H1 (cell line): ENCODE measurements around the gene SCAF1. TPM values are rescaled to one million over a fixed set of nuclear protein-coding genes. Genes with fewer than 3 reads are reported as not detected.

Experiments used
- CTCF ChIA-PET: fragments of 300-600 bp; sonication (Branson Sonifier 250); formaldehyde crosslinking; loops from one replicate; lab custom pipeline; 2021; ENCODE audit not compliant: partially characterized antibody; lab: Charles Lee
- POLR2A ChIA-PET: fragments of 300-600 bp; sonication (Branson Sonifier 250); formaldehyde crosslinking; loops from one replicate; lab custom pipeline; 2021; ENCODE audit warnings: inconsistent platforms; ENCODE audit not compliant: partially characterized antibody; lab: Charles Lee
- DNase-seq, 2 experiments: peaks; one replicate each; pipeline versions ENCODE4 v3.0.0 to v3.0.0-alpha.2; 2010 to 2022; ENCODE audit warnings: low spot score in 2 of 2, low read depth in 1 of 2, mixed read lengths in 1 of 2
- FAIRE-seq: peaks from 2 replicates; lab custom pipeline; 2011; peaks lifted over from hg19 to GRCh38; lab: Jason Lieb, UNC
- H2AFZ ChIP-seq: 2 replicates; pipeline ENCODE4 v1.8.1; 2012; ENCODE audit warnings: low read length, inconsistent platforms
- H2AK5ac ChIP-seq: 2 replicates; pipeline ENCODE4 v1.6.1; 2013; ENCODE audit warnings: low read depth, low read length
- H2BK120ac ChIP-seq: replicated peaks from 2 replicates; pipeline ENCODE3; 2013; ENCODE audit warnings: low read depth, low read length, inconsistent platforms
- H2BK12ac ChIP-seq: 2 replicates; pipeline ENCODE4 v1.6.1; 2013; ENCODE audit warnings: low read depth, low read length
- H2BK15ac ChIP-seq: 2 replicates; pipeline ENCODE4 v1.6.1; 2013; ENCODE audit warnings: low read length
- H2BK20ac ChIP-seq: 2 replicates; pipeline ENCODE4 v1.6.1; 2013; ENCODE audit warnings: low read length
- H2BK5ac ChIP-seq: 2 replicates; pipeline ENCODE4 v1.6.1; 2013; ENCODE audit warnings: low read depth, low read length
- H3K14ac ChIP-seq: 2 replicates; pipeline ENCODE4 v1.6.1; 2013; ENCODE audit warnings: inconsistent platforms; ENCODE audit not compliant: insufficient read length
- H3K18ac ChIP-seq: 2 replicates; pipeline ENCODE4 v1.6.1; 2013; ENCODE audit warnings: low read length; ENCODE audit errors: extremely low read depth
- H3K23ac ChIP-seq: 2 replicates; pipeline ENCODE4 v1.6.1; 2013; ENCODE audit warnings: inconsistent platforms; ENCODE audit not compliant: insufficient read length
- H3K23me2 ChIP-seq: 2 replicates; pipeline ENCODE4 v1.6.1; 2013; ENCODE audit warnings: low read depth, low read length
- H3K27ac ChIP-seq: 2 replicates; pipeline ENCODE4 v1.6.1; 2011; ENCODE audit warnings: low read depth, low read length, inconsistent platforms
- H3K27me3 ChIP-seq, 4 experiments: replicated peaks in 1 of 4; 1 replicate in 1 of 4; 2 replicates in 3 of 4; pipeline versions ENCODE4 v1.6.1 to v1.8.1; 2011 to 2013; ENCODE audit warnings: low read length in 3 of 4, mild to moderate bottlenecking in 3 of 4, inconsistent platforms in 2 of 4, mixed read lengths in 2 of 4, moderate library complexity in 1 of 4; ENCODE audit not compliant: control insufficient read depth in 3 of 4, insufficient read depth in 3 of 4; ENCODE audit errors: extremely low read depth in 1 of 4
- H3K36me3 ChIP-seq, 4 experiments: 2 replicates each; pipeline versions ENCODE4 v1.6.1 to v1.8.1; 2011 to 2013; ENCODE audit warnings: mild to moderate bottlenecking in 4 of 4, low read length in 3 of 4, moderate library complexity in 2 of 4, control low read depth in 1 of 4, inconsistent platforms in 1 of 4; ENCODE audit not compliant: insufficient read depth in 4 of 4, control insufficient read depth in 2 of 4
- H3K4ac ChIP-seq: replicated peaks from 2 replicates; pipeline ENCODE3; 2013; ENCODE audit warnings: low read length, low read depth, mixed read lengths, inconsistent platforms; ENCODE audit not compliant: insufficient read length
- H3K4me1 ChIP-seq, 4 experiments: replicated peaks in 1 of 4; 1 replicate in 1 of 4; 2 replicates in 3 of 4; pipeline versions ENCODE4 v1.6.1 to v1.8.1; 2011 to 2013; ENCODE audit warnings: low read length in 3 of 4, inconsistent platforms in 2 of 4, mixed read lengths in 1 of 4; ENCODE audit not compliant: insufficient read depth in 4 of 4, control insufficient read depth in 3 of 4
- H3K4me2 ChIP-seq, 2 experiments: 2 replicates each; pipeline versions ENCODE4 v1.6.1 to v1.8.1; 2011 to 2013; ENCODE audit warnings: low read depth in 2 of 2, low read length in 2 of 2, control low read depth in 1 of 2, inconsistent platforms in 1 of 2, mild to moderate bottlenecking in 1 of 2; ENCODE audit not compliant: insufficient read depth in 1 of 2
- H3K4me3 ChIP-seq, 4 experiments: fragments of 200-600, 300-600 bp in 1 of 4; sonication (generic), shearing (Covaris generic), sonication (Bioruptor Twin) in 1 of 4; 2 replicates each; pipeline versions ENCODE4 v1.5.1 to v1.8.1; 2011 to 2016; ENCODE audit warnings: low read length in 4 of 4, low read depth in 3 of 4, control low read depth in 2 of 4, inconsistent platforms in 2 of 4, mild to moderate bottlenecking in 2 of 4, mixed read lengths in 1 of 4, moderate library complexity in 1 of 4; ENCODE audit not compliant: insufficient read depth in 2 of 4; ENCODE audit errors: extremely low read depth in 1 of 4
- H3K56ac ChIP-seq: replicated peaks from 2 replicates; pipeline ENCODE3; 2013; ENCODE audit warnings: low read depth, mild to moderate bottlenecking, mixed read lengths, low read length, inconsistent platforms; ENCODE audit not compliant: insufficient read length
- H3K79me1 ChIP-seq: 2 replicates; pipeline ENCODE4 v1.6.1; 2013; ENCODE audit warnings: low read depth, low read length, control low read depth
- H3K79me2 ChIP-seq, 2 experiments: 2 replicates each; pipeline versions ENCODE4 v1.6.1 to v1.8.1; 2012 to 2013; ENCODE audit warnings: low read length in 2 of 2, mild to moderate bottlenecking in 2 of 2, inconsistent platforms in 1 of 2; ENCODE audit not compliant: insufficient read depth in 2 of 2, control insufficient read depth in 1 of 2
- H3K9ac ChIP-seq, 4 experiments: replicated peaks in 1 of 4; 1 replicate in 1 of 4; 2 replicates in 3 of 4; pipeline versions ENCODE4 v1.6.1 to v1.8.1; 2011 to 2013; ENCODE audit warnings: low read depth in 3 of 4, low read length in 3 of 4, control low read depth in 2 of 4, mild to moderate bottlenecking in 2 of 4, moderate library complexity in 2 of 4, inconsistent platforms in 1 of 4; ENCODE audit errors: extremely low read depth in 1 of 4
- H3K9me3 ChIP-seq, 2 experiments: 2 replicates each; pipeline versions ENCODE4 v1.6.1 to v1.8.1; 2012 to 2013; ENCODE audit warnings: mild to moderate bottlenecking in 2 of 2, moderate library complexity in 2 of 2, control low read depth in 1 of 2, inconsistent platforms in 1 of 2, low read depth in 1 of 2, low read length in 1 of 2, mixed read lengths in 1 of 2; ENCODE audit not compliant: insufficient read depth in 2 of 2
- H4K20me1 ChIP-seq, 2 experiments: replicated peaks in 1 of 2; 2 replicates each; pipeline versions ENCODE3 to v1.8.1; 2011 to 2013; ENCODE audit warnings: inconsistent platforms in 2 of 2, low read length in 2 of 2, mild to moderate bottlenecking in 1 of 2; ENCODE audit not compliant: insufficient read depth in 2 of 2, control insufficient read depth in 1 of 2
- H4K5ac ChIP-seq: 2 replicates; pipeline ENCODE4 v1.6.1; 2013; ENCODE audit warnings: low read length, low read depth, mixed read lengths, inconsistent platforms; ENCODE audit not compliant: insufficient read length
- H4K8ac ChIP-seq: 2 replicates; pipeline ENCODE4 v1.8.0; 2013; ENCODE audit warnings: mild to moderate bottlenecking, moderate library complexity, low read length, inconsistent platforms; ENCODE audit not compliant: insufficient read depth; ENCODE audit errors: extremely low read depth
- H4K91ac ChIP-seq: replicated peaks from 2 replicates; pipeline ENCODE3; 2013; ENCODE audit warnings: low read length, mixed read lengths, inconsistent platforms; ENCODE audit not compliant: insufficient read length
- CBX5 ChIP-seq: fragments of 300-800, 300-1000 bp; sonication (generic); IDR thresholded peaks from 2 replicates; pipeline ENCODE4 v1.7.1; 2016; ENCODE audit warnings: antibody characterized with exemption, low read length, low read depth
- EZH2 ChIP-seq: fragments of 200-600 bp; sonication (generic); IDR thresholded peaks from 2 replicates; pipeline ENCODE4 v1.7.1; 2012; ENCODE audit warnings: low read depth, mild to moderate bottlenecking, moderate library complexity, low read length, inconsistent platforms; ENCODE audit not compliant: severe bottlenecking
- KDM1A ChIP-seq: fragments of 200-600, 300-600 bp; sonication (generic); IDR thresholded peaks from 2 replicates; pipeline ENCODE4 v1.7.1; 2016; ENCODE audit warnings: mild to moderate bottlenecking, low read length, borderline replicate concordance
- MAX ChIP-seq: IDR thresholded peaks from 2 replicates; pipeline ENCODE4 v1.6.1; 2012; ENCODE audit warnings: inconsistent platforms
- PHF8 ChIP-seq: fragments of 200-600 bp; sonication (generic); conservative IDR thresholded peaks from 2 replicates; pipeline ENCODE4 v1.7.1; 2012; ENCODE audit warnings: low read depth, mild to moderate bottlenecking, inconsistent platforms, low read length, moderate library complexity
- SAP30 ChIP-seq: fragments of 300-600 bp; sonication (generic); IDR thresholded peaks from 2 replicates; pipeline ENCODE4 v1.7.1; 2012; ENCODE audit warnings: low read length, moderate library complexity, mild to moderate bottlenecking, inconsistent platforms; ENCODE audit not compliant: insufficient read depth, insufficient replicate concordance
- SP1 ChIP-seq: IDR thresholded peaks from 2 replicates; pipeline ENCODE4 v1.6.1; 2011; ENCODE audit warnings: low read depth, low read length
- SP4 ChIP-seq: IDR thresholded peaks from 2 replicates; pipeline ENCODE4 v1.6.1; 2012; ENCODE audit warnings: low read length, inconsistent platforms
- SUZ12 ChIP-seq: fragments of 200-600 bp; sonication (generic); IDR thresholded peaks from 2 replicates; pipeline ENCODE4 v1.6.1; 2012; ENCODE audit warnings: mild to moderate bottlenecking, inconsistent platforms, low read length, moderate library complexity, mixed read lengths
- TAF7 ChIP-seq: optimal IDR thresholded peaks from 2 replicates; pipeline ENCODE3; 2011; ENCODE audit warnings: low read depth, mild to moderate bottlenecking, inconsistent platforms, low read length, moderate library complexity, borderline replicate concordance
- WGBS, 2 experiments: shearing (Covaris generic) in 1 of 2; methylation state at CpG; one replicate each; pipeline versions ENCODE4 v1.1.6 to v1.1.7; 2013 to 2015; ENCODE audit warnings: low lambda C conversion rate in 2 of 2, mixed read lengths in 2 of 2, inconsistent platforms in 1 of 2, low coverage in 1 of 2, missing lambda C conversion rate in 1 of 2; ENCODE audit not compliant: insufficient replicate concordance in 2 of 2, insufficient coverage in 1 of 2, insufficient read length in 1 of 2; ENCODE audit errors: extremely low coverage in 1 of 2, missing lambda C conversion rate in 1 of 2; 5-methylcytosine and 5-hydroxymethylcytosine counted together
- polyA plus RNA-seq, 7 experiments: library from polyadenylated mRNA; depleted of rRNA in 3 of 7; stranded (reverse) in 5 of 7; unstranded in 2 of 7; fragments of >200 nt in 5 of 7; fragments of 200-250 nt in 2 of 7; gene quantifications; 1 replicate in 5 of 7; 2 replicates in 1 of 7; 4 replicates in 1 of 7; pipeline versions ENCODE4 v1.2.1 to v1.2.3, GENCODE V29; 2011 to 2013; ENCODE audit warnings: missing spikeins in 2 of 7, mixed read lengths in 2 of 7
- total RNA-seq: library from RNA; stranded (reverse); fragmentation: NEBNext Ultra II Directional; extraction: Animal tissue kit (Norgen Biotek cat#: 25700); gene quantifications from 2 replicates; pipeline ENCODE4 v1.2.1, GENCODE V29; 2021

SCAF1 gene
- total and polyA plus RNA-seq, 2 of the 8 experiments (the other 6 are each of a cell fraction or from before 2014, with no cell fraction given), result 9.7 to 81.7 TPM

DNA sequence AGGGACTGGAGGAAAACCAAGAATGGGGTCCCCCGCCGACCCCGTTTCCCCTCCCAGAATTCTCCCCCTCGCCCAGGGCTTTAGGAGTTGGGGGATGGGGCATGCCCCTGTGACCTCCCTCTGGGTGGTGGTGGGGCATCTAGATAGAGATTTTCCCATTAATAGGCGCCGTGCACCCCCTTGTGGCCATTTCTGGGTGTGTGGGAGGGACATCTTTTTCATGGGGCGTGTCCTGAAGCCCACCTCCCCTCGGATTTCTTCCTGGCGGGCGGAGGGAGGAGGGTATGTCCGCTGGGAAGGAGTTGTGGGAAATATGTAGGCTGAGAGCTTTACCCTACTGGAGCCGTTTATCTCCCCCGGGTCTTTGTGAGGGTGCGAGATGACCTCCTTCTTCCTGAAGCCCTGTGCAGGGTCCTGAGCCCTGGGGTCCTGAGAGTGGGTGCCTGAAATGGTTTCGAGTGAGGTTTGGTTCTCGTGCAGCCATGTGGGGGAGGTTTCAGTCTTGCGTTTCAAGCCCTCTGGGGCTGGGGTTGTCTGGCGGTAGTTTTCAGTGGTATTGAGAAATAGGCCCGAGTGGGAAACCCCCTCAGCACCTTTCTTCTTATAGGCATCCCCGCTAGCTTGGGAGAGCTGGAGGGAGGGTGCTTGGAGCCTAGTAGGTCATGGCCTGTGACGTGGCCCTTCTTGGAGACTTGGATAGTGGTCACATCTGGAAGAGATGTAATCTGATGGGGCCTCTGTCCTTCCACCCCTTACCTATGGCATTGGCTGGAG lies 36.1 kb downstream of the SCAF1 start:
- FAIRE-seq, result peak; percentile 36
- no peaks in the 10 kb centered on the region for H3K9me3 ChIP-seq
- H2BK12ac ChIP-seq, result no peak overlapping the region
- peak overlapping the region; percentile 82 to 99 (median 86) for H3K4me3 ChIP-seq
- H4K8ac ChIP-seq, result peak overlapping the region; percentile 83; the same call in 1 of the 2 replicates
- peak overlapping the region; percentile 89 for H3K18ac ChIP-seq
- no peak overlapping the region for H2AK5ac ChIP-seq
- no peak overlapping the region for H2BK20ac ChIP-seq
- H3K4me2 ChIP-seq, result peak overlapping the region; percentile 58 to 76
- WGBS, 2 experiments, result 6% methylated on average over 21 of the region's 21 CpGs; no CpG with 5 or more reads in 1 of the 2 experiments
- H3K4me1 ChIP-seq, result peaks cover 2 to 17% (median 10%) of the 10 kb centered on the region in 4 experiments
- peak overlapping the region; percentile 66 to 100 (median 96) for H3K9ac ChIP-seq
- H2BK15ac ChIP-seq, result no peak overlapping the region
- H3K56ac ChIP-seq, result peak overlapping the region; percentile 32
- peak overlapping the region; percentile 98 for H4K91ac ChIP-seq
- no peak overlapping the region for H3K14ac ChIP-seq
- H3K4ac ChIP-seq, result peak overlapping the region; percentile 98
- peaks cover 17 to 50% of the 10 kb centered on the region in 2 experiments for H3K79me2 ChIP-seq
- POLR2A ChIA-PET, result interaction anchor here (0.6 to 14.5 kb wide), 21 partner anchors 12 to 251 kb away, joined by 3 to 275 read pairs (median 5); partner anchors contain the start of genes ADM5, ATF5, BCL2L12 and CPT1C
- CTCF ChIA-PET, result interaction anchor here (0.6 to 2.6 kb wide), 10 partner anchors 10 to 116 kb away, joined by 3 to 11 read pairs (median 5); partner anchors contain the start of genes CPT1C and RRAS
- H3K36me3 ChIP-seq, result peaks cover 10 to 20% (median 16%) of the 10 kb centered on the region in 4 experiments
- peak overlapping the region; percentile 100 for H3K27ac ChIP-seq
- H2BK5ac ChIP-seq, result peak overlapping the region; percentile 99
- peaks cover 6% of the 10 kb centered on the region for H3K79me1 ChIP-seq
- peak; percentile 72 to 97 for DNase-seq
- H3K23ac ChIP-seq, result no peak overlapping the region
- peaks cover 4% of the 10 kb centered on the region for H3K23me2 ChIP-seq
- no peaks in the 10 kb centered on the region for H3K27me3 ChIP-seq
- H2AFZ ChIP-seq, result no peak overlapping the region
- peak overlapping the region; percentile 94 for H4K5ac ChIP-seq
- peak overlapping the region; percentile 13 for H2BK120ac ChIP-seq
- H4K20me1 ChIP-seq, result peaks cover 17 to 31% of the 10 kb centered on the region in 2 experiments
- TF ChIP-seq CBX5, result no peak
- TF ChIP-seq SUZ12, result no peak
- TF ChIP-seq MAX, result no peak
- TF ChIP-seq KDM1A, result no peak
- TF ChIP-seq TAF7, result no peak
- TF ChIP-seq EZH2, result no peak
- no peak for TF ChIP-seq SAP30
- TF ChIP-seq PHF8, result no peak
- TF ChIP-seq SP4, result peak; percentile 56
- peak; percentile 76 for TF ChIP-seq SP1
